Hematopoietic multipotent progenitor cell treated with erythropoietin and hydrocortisone succinate and interleukin-3 and kit ligand, for 4 days (in vitro differentiated cells): ENCODE data around the gene UBE2D2.

Source experiments
- DNase-seq: peaks from one replicate; pipeline ENCODE4 v3.0.0-alpha.2; 2015

The UBE2D2 gene

GRCh38 chr5:139636975-139637408, 75.9 kb downstream of the UBE2D2 start:
- peak; percentile 63 for DNase-seq

- DNase-seq, result peak; percentile 94
Measured at GRCh38 chr5:139637438-139638089, 76.4 kb downstream of the UBE2D2 start.

- DNase-seq, result peak; percentile 86
Measured at GRCh38 chr5:139638090-139638735, 77.1 kb downstream of the UBE2D2 start.

GRCh38 chr5:139638736-139639618, 77.8 kb downstream of the UBE2D2 start:
- DNase-seq, result no peak

- DNase-seq, result peak; percentile 53
Measured at GRCh38 chr5:139639619-139640380, 78.7 kb downstream of the UBE2D2 start.

GRCh38 chr5:139640421-139641115, 79.4 kb downstream of the UBE2D2 start:
- no peak for DNase-seq

- no peak for DNase-seq
Measured at GRCh38 chr5:139641116-139642080, 80.3 kb downstream of the UBE2D2 start.

GRCh38 chr5:139642213-139642612, 81.1 kb downstream of the UBE2D2 start:
- no peak for DNase-seq

GRCh38 chr5:139642891-139643871, 82.0 kb downstream of the UBE2D2 start:
- DNase-seq, result no peak

- no peak for DNase-seq
Measured at GRCh38 chr5:139644001-139644456, 82.9 kb downstream of the UBE2D2 start.

- DNase-seq, result no peak
Measured at GRCh38 chr5:139644646-139645429, 83.7 kb downstream of the UBE2D2 start.

GRCh38 chr5:139645430-139645871, 84.3 kb downstream of the UBE2D2 start:
- peak; percentile 62 for DNase-seq

- DNase-seq, result no peak
Measured at GRCh38 chr5:139646111-139646510, 85.0 kb downstream of the UBE2D2 start.

GRCh38 chr5:139646912-139647505, 85.9 kb downstream of the UBE2D2 start:
- DNase-seq, result peak; percentile 88

- peak; percentile 43 for DNase-seq
Measured at GRCh38 chr5:139647506-139648204, 86.5 kb downstream of the UBE2D2 start.

- DNase-seq, result peak; percentile 95
Measured at GRCh38 chr5:139648205-139649081, 87.3 kb downstream of the UBE2D2 start, which contains the start of gene CXXC5. Gene CXXC5, plus strand, starts transcription at chr5:139648349. Its CDS starts 32,175 bp downstream, at chr5:139680524.
